HG02938 (cell line): ENCODE data around the gene RANGAP1.

ENCODE experiments used
- ATAC-seq: cut with Tn5 transposase; IDR thresholded peaks from one replicate; pipeline ENCODE4 v1.9.1; 2021; ENCODE audit warnings: mild to moderate bottlenecking, moderate library complexity; ENCODE audit not compliant: unreplicated experiment

RANGAP1 gene

DNA sequence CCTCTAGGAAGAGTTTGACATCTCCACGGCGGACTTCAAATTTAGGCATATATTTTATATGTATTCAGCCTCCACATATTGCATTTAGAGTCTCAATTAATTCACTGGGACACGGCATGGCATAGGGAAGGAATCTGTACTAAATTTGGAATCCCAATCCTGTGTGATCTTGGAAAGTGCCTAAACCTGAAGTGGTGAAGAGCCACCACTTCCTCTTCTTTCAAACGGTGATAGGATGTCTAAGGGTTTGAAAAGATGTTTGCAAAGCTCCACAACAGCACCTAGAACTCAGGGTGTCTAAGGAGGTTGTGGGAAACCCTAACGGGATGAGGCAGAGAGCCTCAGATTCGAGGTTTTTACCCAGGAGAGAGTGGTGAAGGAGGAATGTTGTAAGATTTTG, 81.9 kb downstream of the RANGAP1 start:
- ATAC-seq = no peak

- ATAC-seq = no peak
Observed at GRCh38 chr22:41203118-41203517, 82.9 kb downstream of the RANGAP1 start.

- ATAC-seq = no peak
Observed at GRCh38 chr22:41201141-41201540, 84.8 kb downstream of the RANGAP1 start.

- no peak for ATAC-seq
Observed at GRCh38 chr22:41198027-41198580, 87.9 kb downstream of the RANGAP1 start.

DNA sequence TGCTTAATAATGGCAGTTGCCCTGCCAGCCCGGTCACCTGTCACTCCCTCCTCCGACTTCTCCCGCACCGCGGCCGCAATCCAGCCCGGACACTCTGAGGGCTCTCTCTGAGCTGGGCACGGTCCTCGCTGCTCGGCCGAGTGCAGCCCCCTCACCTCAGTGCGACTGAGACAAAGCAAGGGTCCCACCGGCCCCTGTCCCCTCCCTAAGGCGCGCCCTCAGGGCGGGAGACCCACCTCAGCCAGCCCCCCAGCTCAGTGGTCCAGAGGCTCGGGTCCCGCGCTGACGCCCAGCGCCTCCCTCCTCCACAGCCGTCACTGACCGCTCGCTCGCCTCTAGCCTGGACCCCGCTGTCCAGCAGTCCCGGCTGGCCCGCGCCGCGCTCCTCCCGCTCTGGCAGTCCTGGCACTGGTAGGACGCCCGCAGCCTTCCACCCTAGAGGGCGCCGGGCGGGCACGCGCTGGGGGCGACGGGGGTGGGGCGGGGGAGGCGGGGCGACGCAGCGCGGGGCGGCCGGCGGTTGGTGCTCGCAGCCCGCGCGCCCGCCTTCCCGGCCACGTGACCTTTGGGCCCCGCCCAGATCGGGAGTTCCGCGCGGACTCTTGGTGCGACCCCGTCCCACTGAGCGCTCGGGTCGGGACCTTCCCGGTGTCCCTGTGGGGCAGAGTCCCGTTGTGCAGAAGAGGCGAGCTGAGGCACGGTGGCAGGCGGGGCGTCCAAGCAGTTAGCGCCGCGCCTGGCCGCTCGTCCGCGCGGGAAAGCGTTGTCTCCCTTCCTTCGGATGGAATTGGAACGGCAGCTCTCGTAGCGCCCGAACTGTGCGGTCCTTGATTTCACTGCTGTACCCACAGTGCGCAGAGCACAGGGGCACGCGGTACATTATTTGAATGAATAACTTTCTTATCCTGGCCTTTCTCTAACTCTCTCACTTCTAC, 88.7 kb downstream of the RANGAP1 start:
- ATAC-seq = peak; percentile 59
